ENCODE data around the gene ABCA7.

The ABCA7 gene

GRCh38 chr19:1039646-1040475 is at the start of gene ABCA7:
Gene ABCA7, plus strand, starts transcription at chr19:1040107. Its CDS starts 1,255 bp downstream, at chr19:1041362.
- peak; percentile 100 for DNase-seq

DNA sequence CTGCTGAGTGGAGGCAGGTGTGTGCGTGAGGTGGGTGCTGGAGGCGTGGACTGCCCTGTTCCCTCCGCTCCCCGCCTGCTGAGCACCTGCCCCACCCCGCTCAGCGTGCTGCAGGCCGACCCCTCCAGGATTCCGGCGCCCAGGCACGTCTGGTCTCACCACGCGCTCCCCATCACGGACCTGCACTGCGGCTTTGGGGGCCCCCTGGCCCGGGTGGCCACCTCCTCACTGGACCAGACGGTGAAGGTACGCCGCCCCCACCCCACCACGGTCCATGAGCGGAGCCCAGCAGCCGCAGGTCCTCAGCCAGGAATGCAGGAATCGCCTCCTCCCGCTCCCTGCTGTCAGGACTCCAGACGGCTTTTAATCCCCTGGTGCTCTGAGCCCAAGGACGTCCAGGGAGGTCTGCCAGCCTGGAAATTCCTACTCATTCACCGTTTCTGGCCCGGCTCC is 49.8 kb upstream of the ABCA7 start:
- DNase-seq, result no peak

DNA sequence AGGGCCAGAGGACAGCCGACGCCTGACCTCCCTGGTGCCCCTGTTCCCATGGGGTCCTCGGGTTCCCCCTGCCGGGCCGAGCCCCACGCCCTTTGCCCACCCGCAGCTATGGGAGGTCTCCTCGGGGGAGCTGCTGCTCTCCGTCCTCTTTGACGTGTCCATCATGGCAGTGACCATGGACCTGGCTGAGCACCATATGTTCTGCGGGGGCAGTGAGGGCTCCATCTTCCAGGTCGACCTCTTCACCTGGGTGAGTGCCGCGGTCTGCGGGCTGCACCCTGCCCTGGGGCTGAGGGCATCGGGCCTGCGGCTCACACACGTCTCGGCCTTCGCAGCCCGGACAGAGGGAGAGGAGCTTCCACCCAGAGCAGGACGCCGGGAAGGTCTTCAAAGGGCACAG is 49.2 kb upstream of the ABCA7 start:
- no peak for DNase-seq

DNA sequence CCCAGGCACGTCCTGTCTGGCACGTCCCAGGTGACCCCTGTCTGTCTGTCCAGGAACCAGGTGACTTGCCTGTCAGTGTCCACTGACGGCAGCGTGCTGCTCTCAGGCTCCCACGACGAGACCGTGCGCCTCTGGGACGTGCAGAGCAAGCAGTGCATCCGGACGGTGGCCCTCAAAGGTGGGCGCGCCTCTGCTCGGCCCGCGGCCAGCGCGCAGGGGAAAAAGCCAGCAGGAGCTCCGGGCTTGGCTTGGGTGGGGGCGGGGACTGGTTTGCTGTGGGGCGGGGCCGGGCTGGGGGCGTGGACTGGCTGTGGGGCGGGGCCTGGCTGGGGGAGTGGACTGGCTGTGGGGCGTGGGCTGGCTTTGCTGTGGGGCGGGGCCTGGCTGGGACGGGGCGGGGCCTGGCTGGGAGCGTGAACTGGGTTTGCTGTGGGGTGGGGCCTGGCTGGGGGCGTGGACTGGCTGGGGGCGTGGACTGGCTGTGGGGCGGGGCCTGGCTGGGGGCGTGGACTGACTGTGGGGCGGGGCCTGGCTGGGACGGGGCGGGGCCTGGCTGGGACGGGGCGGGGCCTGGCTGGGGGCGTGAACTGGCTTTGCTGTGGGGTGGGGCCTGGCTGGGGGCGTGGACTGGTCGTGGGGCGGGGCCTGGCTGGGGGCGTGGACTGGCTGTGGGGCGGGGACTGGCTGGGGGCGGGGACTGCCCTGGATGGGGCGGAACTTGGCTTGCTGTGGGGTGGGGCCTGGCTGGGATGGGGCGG is 48.6 kb upstream of the ABCA7 start:
- DNase-seq, result peak; percentile 44 to 48

GRCh38 chr19:991932-992669 is 47.8 kb upstream of the ABCA7 start:
- no peak for DNase-seq

DNA sequence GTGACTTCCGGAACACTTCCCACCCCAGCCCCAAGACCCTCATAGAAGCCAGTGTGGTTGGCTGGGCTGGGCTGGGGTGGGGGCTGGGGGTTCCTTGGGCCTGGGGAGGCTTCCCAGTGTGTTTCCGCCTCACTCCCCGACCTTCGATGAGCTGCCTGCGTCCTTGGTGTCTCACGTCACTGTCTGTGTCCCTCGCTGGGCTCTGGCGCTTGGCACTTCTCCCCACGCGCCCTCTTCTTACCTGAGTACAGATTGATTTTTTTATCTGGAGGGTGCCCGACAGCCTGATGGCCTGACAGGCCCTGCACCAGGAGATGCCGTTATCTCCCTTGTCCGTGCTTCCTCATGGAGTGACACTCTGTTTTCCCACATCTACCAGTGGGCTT is 47.2 kb upstream of the ABCA7 start:
- DNase-seq, result no peak

- no peak for DNase-seq
Measured at GRCh38 chr19:993361-993830, 46.5 kb upstream of the ABCA7 start.

- DNase-seq, result no peak
Measured at GRCh38 chr19:993831-994393, 46.0 kb upstream of the ABCA7 start.

DNA sequence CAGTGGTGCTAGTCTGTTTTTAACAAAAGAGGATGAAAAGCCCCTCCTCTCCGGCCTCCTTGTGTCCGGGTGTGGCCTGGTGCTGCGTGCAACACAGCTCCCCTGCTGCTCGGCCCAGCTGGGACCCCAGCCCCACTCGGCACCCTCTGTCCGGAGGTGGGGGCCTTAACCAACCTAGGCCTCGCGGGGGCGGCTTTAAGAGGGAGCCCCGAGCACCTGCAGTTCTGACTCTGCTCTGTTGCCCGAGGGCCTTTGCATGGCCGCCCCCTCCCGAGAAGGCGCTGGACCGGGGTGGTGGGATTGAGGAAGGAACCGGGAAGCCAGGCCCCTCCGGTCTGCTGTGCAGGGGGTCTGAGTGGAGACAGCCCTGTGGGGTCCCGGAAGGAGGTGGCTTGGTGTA is 45.4 kb upstream of the ABCA7 start:
- DNase-seq, result no peak

GRCh38 chr19:995051-995827 is 44.7 kb upstream of the ABCA7 start:
- DNase-seq, result no peak

- DNase-seq, result peak; percentile 73 to 74
Measured at GRCh38 chr19:996051-996838, 43.7 kb upstream of the ABCA7 start.

GRCh38 chr19:998064-998463 is 41.8 kb upstream of the ABCA7 start:
- DNase-seq, result no peak

GRCh38 chr19:999379-999719 is 40.6 kb upstream of the ABCA7 start:
- no peak for DNase-seq

DNA sequence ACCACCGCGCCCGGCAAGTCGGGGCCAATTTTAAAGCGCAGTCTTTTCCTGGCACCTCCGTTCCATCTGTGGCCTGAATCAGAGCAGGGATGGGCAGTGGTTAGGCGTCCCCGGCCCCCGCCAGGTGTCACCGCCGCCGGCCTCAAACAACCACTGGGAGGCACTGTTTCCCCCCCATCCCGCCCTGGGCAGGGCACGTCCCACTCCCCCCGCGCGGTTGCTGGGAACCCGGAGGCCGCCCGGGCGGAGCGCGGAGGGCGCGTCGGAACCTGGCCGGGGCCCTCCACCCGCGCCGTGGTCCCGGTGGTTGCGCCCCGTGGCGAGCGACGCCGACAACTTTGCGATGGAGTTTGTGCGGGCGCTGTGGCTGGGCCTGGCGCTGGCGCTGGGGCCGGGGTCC is 39.8 kb upstream of the ABCA7 start, which contains the start of gene GRIN3B:
GRIN3B (plus strand) TSS at position 325 of the 400 bp plus-strand sequence; CDS start at position 344, 19 bp downstream.
- DNase-seq, result peak; percentile 50 to 61

- no peak for DNase-seq
Measured at GRCh38 chr19:1000591-1001537, 39.0 kb upstream of the ABCA7 start.

DNA sequence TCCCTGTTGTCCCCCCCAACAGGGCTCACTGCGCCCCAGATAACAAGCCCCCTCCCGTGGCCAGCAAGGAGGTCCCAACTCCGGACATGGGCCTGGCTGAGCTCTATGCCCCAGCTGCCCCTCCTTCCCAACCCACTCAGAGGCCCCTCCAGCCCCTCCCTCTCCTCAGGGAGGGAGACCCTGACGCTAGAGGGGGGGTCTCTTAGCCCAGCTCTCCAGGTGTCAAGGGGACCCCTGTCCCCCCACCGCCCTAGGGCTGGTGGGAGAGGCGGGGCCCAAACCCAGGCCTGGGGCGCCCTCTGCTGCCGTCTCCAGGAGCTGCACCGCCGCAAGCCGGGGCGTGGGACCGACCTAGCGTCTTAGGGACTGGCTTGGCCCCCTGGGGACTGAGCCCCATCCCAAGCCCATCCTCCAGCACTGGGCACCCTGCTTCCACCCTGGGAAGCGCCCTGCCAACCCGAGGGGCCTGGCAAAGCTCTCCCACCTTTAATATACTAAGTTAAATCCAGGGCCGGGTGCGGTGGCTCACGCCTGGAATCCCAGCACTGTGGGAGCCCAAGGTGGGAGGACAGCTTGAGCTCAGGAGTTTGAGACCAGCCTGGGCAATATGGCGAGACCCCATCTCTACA is 38.3 kb upstream of the ABCA7 start:
- peak; percentile 59 to 66 for DNase-seq

DNA sequence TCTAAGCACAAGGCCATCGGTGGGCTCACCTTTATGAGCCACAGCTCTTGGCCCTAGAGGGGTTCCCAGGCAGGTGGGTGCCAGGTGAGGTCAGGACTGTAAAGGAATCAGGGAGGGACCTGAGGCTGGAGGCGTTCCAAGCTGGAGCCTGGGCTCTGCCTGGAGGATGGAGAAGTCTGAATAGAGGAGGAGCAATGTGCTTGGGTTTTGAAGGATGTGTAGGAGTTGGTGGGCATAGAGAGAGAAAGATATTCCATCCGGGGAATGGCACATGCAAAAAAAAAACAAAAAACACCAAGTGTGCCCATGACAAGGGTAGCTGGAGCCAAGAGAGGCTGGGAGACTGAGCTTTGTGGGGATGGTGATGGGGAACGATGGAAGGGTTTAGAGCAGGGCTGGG is 37.3 kb upstream of the ABCA7 start:
- no peak for DNase-seq

- no peak for DNase-seq
Measured at GRCh38 chr19:1003283-1003682, 36.6 kb upstream of the ABCA7 start.

DNA sequence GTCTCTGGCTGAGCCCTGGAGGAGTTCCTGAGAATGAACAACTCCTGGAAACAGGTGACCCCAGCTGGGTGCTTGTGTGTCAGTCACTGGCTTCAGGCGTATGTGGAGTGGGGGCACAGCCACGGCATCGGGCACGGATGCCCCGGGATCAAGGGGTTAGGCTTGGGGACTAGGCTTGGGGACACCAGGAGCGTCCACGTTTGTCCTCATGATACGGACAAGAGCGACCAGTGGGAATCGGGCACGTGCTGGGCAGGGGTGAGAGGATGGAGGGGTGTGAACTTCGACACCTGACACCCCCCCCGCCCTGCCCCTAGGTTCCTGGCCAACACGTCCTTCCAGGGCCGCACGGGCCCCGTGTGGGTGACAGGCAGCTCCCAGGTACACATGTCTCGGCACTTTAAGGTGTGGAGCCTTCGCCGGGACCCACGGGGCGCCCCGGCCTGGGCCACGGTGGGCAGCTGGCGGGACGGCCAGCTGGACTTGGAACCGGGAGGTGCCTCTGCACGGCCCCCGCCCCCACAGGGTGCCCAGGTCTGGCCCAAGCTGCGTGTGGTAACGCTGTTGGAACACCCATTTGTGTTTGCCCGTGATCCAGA is 35.6 kb upstream of the ABCA7 start:
- no peak for DNase-seq

All from activated CD4-positive, alpha-beta T cell treated with anti-CD3 and anti-CD28 coated beads, Interleukin-2, amount 50 U/mL, for 4 hours (primary cell).